Measurements from ENCODE around the gene MTG1. TPM values are rescaled to one million over a fixed set of nuclear protein-coding genes. Genes with fewer than 3 reads are reported as not detected.

MTG1 gene
- total RNA-seq, 4 donors from 2014 or later, result 26.5 to 139 (median 47.0) TPM

DNA sequence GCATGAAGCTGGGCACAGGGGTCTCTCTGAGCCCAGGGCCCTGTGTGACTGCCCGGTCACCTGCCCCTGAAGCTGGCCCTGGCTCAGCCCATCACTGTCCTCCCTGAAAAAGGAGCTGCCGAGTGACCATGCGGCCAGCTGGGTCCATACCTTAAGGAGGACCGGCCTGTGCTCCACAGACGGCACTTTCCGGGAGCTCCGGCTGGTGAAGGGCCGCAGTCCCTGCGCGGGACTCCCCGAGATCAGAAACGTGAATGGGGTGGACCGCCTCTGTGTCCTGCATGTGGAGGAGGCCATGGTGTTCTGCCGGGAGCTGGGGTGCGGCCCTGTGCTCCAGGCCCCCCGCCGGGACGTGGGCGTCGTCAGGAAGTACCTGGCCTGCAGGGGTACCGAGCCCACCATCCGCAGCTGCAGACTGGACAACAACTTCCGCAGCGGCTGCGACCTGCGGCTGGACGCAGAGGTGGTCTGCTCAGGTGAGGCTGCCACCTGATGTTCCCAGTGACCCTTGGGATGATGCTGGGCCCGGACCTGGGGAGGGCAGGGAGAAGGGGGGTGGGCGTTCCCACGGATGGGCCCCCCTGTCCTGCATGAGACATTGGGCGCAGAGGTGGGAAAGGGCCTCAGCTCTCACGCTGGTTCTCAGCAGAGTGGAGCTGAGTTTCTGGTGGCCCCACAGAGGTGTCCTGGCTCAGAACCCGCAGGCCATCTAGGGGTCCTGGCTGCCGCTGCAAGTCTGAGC is 63.3 kb downstream of the MTG1 start:
- H3K36me3 ChIP-seq, result no peaks in the 10 kb centered on the region
- no peaks in the 10 kb centered on the region for H3K27me3 ChIP-seq
- in situ Hi-C loops (cut with MboI; ENCODE audit: low pct_ligation_motif_present in 1 of 4, low pct_unique_long_range_greater_than_20kb in 1 of 4, low sequenced_read_pairs in 3 of 4), result no loop called here
- TF ChIP-seq CTCF (IDR thresholded peaks at IDR 0.05) (no peak), EP300 (IDR thresholded peaks at IDR 0.05; ENCODE audit: low read depth) (no peak), POLR2A (IDR thresholded peaks at IDR 0.05) (no peak)
- no peaks in the 10 kb centered on the region for H3K9me3 ChIP-seq
- H3K27ac ChIP-seq, result no peak overlapping the region
- intact Hi-C loops (cut with DNase I; ENCODE audit: low total_unique reads), result no loop called here
- H3K4me3 ChIP-seq, result no peak overlapping the region
- 71 to 91% methylated on average over 11 to 31 of the region's 34 CpGs for WGBS, 2 donors (ENCODE audit: low coverage in 1 of 2)
- no peaks in the 10 kb centered on the region for H3K4me1 ChIP-seq
- DNase-seq, result no peak

DNA sequence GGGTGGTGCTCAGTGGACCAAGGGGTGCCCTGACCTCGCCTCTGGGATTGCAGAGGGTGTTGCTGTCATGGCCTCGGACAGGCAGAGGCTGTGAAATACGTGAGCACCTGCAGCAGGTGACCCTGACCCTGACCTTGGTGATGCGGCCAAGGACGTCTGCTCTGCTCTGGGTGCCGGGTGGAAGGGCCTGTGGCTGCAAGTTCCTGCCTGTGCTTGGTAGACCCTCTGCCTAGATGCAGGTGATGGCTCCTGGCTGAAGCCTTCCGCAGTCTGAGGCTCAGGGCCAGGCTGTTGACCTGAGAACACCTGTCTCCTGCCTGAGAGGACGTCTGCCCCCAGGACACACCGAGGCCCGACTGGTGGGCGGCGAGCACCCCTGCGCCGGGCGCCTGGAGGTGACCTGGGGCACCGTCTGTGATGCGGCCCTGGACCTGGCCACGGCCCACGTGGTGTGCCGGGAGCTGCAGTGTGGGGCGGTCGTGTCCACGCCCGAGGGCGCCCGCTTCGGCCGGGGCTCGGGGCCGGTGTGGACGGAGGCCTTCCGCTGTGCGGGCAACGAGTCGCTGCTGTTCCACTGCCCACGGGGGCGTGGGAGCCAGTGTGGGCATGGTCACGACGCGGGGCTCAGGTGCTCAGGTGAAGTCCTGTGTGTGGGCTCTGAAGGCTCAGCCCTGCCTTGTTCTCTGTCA is 64.2 kb downstream of the MTG1 start:
- 91% methylated on average over 33 of the region's 40 CpGs; no CpG with 5 or more reads in 1 of the 2 donors for WGBS, 2 donors (ENCODE audit: low coverage in 1 of 2)

DNA sequence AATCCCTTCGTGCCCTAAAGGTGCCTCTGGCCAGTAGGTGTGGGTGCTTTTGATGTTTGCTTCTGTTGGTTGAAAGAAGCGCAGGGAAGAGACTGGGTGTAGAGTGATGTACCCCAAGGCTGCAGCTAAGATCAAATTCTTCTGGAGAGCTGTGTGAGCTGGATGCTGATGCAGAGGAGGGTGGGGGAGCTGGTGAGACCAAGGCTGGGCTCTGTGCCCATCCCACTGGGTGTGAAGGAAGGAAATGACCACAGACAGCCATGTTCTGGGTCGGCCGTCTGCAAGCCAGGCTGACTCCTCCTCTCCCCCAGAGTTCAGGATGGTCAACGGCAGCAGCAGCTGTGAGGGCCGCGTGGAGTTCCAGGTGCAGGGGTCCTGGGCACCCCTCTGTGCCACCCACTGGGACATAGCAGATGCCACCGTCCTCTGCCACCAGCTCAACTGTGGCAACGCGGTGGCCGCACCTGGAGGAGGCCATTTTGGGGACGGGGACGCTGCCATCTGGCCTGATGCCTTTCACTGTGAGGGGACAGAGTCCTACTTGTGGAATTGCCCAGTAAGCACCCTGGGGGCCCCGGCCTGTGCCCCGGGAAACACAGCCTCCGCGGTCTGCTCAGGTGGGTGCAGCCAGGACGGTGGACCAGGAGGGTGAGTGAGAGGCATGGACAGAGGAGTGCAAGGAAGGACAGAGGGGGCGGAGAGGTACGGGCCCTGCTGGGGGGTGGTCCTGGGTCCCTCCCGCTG is 64.9 kb downstream of the MTG1 start:
- Histone ChIP-seq H3K4me3 (no peak overlapping the region), H3K36me3 (no peaks in the 10 kb centered on the region), H3K27me3 (no peaks in the 10 kb centered on the region), H3K27ac (no peak overlapping the region), H3K9me3 (no peaks in the 10 kb centered on the region), H3K4me1 (no peaks in the 10 kb centered on the region)
- intact Hi-C loops (cut with DNase I; ENCODE audit: low total_unique reads), result no loop called here
- DNase-seq, result no peak
- 94% methylated on average over 21 of the region's 21 CpGs; no CpG with 5 or more reads in 1 of the 2 donors for WGBS, 2 donors (ENCODE audit: low coverage in 1 of 2)
- no peak for TF ChIP-seq CTCF (IDR thresholded peaks at IDR 0.05)
- no peak for TF ChIP-seq EP300 (IDR thresholded peaks at IDR 0.05; ENCODE audit: low read depth)
- TF ChIP-seq POLR2AphosphoS5 (IDR thresholded peaks at IDR 0.05), result no peak
- no peak for TF ChIP-seq POLR2A (IDR thresholded peaks at IDR 0.05)
- in situ Hi-C loops (cut with MboI; ENCODE audit: low pct_ligation_motif_present in 1 of 4, low pct_unique_long_range_greater_than_20kb in 1 of 4, low sequenced_read_pairs in 3 of 4), result no loop called here

More for the DNA sequence above, 64.2 kb downstream of the MTG1 start:
- no peak for DNase-seq
- Histone ChIP-seq H3K27me3 (no peaks in the 10 kb centered on the region), H3K4me3 (no peak overlapping the region), H3K36me3 (no peaks in the 10 kb centered on the region), H3K9me3 (no peaks in the 10 kb centered on the region), H3K27ac (no peak overlapping the region), H3K4me1 (no peaks in the 10 kb centered on the region)
- intact Hi-C loops (cut with DNase I; ENCODE audit: low total_unique reads) (no loop called here), in situ Hi-C loops (cut with MboI; ENCODE audit: low pct_ligation_motif_present in 1 of 4, low pct_unique_long_range_greater_than_20kb in 1 of 4, low sequenced_read_pairs in 3 of 4) (no loop called here)
- TF ChIP-seq POLR2AphosphoS5 (IDR thresholded peaks at IDR 0.05), result no peak
- no peak for TF ChIP-seq EP300 (IDR thresholded peaks at IDR 0.05; ENCODE audit: low read depth)
- TF ChIP-seq POLR2A (IDR thresholded peaks at IDR 0.05), result no peak
- TF ChIP-seq CTCF (IDR thresholded peaks at IDR 0.05), result no peak
